ENCODE measurements around the gene CCDC171.
"Not testable (repeated sequence)": the region's sequence is repeated elsewhere in the genome, so short reads cannot be mapped to it uniquely, and the experiment has no call there.

The CCDC171 gene

GRCh38 chr9:15699876-15700559 is 147.2 kb downstream of the CCDC171 start:
- DNase-seq, result not testable (repeated sequence)

DNA sequence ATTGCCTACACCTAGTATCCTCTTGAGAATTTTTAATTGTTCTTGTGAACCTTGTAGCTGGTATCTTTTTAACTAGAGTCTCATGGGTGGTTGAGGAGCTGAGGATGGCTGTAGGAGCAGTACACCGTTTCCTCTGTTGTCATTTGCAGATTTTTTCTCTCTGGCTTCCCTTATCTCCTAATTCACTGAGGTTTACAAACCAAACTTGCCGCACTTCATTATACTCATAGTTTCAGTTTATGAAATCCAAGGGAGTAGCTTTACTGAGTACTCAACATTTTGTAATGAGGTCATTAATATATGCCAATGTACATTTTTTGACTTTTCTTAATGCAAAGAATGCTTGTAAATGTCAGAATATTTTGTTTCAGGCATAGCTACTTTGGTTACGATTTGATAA is 154.2 kb downstream of the CCDC171 start:
- no peak for DNase-seq

DNA sequence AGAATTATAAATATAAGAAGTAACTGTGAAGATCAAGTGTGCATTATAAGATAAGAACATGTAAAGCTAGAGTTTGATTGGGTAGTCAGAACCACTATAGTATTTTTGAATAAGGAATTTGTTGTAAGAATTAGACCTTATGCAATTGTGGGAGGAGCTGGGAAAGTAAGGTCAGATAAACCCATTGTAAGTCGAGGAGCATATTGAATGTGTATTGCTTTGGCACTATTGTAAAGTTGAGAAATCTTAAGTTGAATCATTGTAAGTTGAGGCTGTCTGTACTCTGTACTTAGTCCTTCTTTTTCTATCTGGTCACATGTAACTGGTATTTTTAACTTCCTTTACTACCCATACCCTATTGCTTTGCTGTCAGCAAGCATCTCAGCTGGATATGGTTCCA is 158.7 kb downstream of the CCDC171 start:
- DNase-seq, result no peak

GRCh38 chr9:15711931-15712330 is 159.1 kb downstream of the CCDC171 start:
- no peak for DNase-seq

DNA sequence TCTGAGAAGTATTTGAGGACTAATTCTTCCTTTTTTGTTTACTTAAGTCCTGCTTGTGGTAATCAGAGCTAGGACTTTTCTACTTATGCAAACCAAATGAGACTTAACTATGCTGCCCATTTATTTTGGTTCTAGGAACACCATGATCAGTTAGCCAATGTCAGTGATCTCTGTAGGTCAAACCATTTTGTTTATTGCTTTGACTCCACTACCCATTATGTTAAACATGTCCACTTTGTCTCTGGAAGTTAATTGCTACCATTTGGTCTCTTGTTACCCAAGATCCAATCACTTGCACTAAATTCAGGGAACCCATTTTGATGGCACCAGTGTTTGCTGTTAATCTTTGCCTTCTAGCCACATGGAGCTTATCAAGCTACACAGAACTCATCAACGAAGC is 161.9 kb downstream of the CCDC171 start:
- DNase-seq, result no peak

DNA sequence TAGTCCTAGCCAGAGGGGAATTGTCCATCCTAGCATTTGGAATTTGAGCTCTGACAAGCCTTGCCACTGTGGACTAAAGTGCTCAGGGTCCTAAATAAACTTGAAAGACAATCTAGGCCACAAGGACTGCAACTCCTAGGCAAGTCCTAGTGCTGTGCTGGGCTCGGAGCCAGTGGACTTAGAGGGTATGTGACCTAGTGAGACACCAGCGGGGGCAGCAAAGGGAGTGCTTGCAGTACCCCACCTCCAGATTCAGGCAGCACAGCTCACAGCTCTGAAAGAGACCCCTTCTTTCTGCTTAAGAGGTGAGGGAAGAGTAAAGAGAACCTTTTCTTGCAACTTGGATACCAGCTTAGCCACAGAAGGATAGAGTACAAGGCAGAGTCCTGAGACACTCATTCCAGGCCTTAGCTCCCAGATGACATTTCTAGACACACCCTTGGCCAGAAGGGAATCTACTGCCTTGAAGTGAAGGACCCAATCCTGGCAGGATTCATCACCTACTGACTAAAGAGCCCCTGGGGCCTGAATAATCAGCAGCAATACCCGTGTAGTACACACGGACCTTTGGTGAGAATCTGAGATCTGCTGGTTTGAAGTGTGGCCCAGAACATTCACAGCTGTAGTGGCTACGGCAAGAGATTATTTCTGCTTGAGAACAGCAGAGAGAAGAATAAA is 164.6 kb downstream of the CCDC171 start:
- no peak for DNase-seq

- no peak for DNase-seq
Measured at GRCh38 chr9:15718423-15718822, 165.6 kb downstream of the CCDC171 start.

- no peak for DNase-seq
Measured at GRCh38 chr9:15720861-15721260, 168.0 kb downstream of the CCDC171 start.

DNA sequence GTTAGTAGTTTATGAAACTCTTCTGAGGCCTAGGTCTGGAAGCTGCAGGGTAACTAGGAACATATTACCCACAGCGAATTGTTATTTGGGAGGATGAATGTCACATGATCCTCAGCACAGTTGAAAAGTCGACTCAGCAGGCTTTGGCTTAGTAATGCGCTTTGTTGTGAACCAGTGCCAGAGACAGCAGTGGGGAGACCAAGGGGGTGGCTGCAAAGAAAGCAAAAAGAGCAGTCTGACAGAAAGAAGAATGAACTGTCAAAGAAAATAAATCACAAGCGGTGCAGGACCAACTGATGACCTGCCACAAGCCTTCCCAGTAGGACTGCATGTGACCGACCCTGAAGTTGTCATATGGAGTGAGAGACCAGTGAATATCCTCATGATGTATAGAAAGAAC is 170.0 kb downstream of the CCDC171 start:
- no peak for DNase-seq

DNA sequence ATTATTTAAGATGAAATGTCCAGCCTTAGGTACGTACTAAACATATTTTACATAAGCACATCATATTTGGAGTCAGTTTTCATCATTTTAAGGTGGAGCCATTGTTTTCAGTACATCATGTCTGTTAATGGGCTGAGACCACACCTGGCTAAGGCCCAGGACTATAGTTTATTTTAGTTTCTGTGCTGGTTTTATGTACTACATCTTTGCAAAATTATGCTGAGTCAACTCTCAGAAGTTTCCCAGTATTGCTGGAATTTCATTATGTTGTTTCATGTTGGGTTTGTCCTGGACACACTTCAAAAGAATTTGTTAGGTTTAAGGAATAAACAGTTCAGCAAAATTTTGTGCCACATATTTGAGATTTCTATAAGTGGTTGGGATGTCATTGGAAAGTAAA is 171.2 kb downstream of the CCDC171 start:
- no peak for DNase-seq

- no peak for DNase-seq
Measured at GRCh38 chr9:15724612-15725011, 171.8 kb downstream of the CCDC171 start.

DNA sequence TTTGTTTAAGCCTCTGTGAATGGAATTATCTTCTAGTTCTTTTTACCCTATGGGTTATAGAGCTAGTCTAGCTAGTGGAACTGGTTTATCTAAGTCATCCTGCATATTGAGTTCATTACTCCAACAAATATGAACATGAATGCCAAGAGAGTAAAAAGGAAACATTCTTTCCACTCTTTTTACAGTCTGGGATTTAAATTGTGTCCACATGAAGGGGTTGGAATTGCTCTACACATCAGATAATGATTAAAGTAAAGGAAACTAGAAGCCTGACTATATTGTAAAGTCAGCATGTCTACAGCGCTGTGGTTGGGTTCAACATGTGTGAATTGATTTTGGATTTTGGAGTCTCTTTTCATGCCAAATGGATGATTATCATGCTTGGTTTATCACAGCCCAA is 173.1 kb downstream of the CCDC171 start:
- no peak for DNase-seq

GRCh38 chr9:15729507-15729906 is 176.7 kb downstream of the CCDC171 start:
- no peak for DNase-seq

DNA sequence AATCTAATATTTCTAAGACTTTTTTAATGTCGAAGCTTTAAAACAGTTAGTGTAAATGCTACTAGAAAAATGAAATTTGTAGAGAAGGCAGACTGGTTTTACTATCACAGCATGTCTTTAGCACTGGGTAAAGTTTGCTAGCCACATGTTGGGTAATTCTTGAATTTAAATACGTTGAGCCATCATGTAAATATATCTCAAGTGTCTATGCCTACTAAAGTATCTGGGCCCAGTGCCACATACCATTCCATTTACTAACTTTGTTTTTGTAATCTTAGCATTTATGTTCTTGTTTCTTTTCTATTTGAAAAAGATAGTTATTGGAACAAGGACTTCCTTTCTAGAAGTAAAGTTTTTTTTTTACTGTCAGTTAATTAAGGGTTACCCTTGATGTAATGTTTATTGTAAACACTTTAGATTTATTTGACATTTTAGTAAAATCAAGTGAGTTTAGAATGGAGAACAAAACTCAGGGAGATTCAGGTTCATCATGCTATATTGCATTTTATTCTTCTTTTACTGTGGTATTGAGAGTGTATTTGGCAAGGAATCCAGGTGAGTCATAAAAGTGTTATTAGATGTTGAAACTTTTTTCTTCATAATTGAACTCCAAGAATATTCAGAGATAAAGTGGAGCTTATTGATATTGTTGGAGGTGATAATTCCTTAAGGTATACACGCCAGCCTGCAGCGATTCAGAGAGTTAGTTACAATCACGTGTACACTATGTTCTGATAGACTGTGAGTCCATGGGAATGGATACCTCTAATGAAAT is 182.4 kb downstream of the CCDC171 start:
- DNase-seq, result no peak

GRCh38 chr9:15736569-15736968 is 183.7 kb downstream of the CCDC171 start:
- no peak for DNase-seq

DNA sequence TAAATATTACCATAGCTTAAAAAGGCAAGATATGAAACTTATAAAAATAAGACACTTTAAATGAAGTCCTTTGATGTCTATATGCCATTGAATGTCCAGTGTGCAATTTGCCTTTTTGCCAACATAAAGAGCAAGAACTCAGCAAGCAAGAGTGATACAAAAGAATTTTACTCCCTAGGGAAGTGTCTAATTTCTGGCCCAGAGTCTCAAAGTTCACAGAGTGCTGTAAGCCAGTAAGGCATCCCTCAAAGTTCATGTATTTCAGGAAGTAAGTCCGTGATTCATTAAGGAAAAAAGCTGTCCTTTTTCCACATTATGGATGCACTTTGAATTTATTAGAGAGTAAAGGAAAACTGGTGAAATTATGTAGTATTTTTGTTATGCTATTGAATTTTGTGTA is 185.2 kb downstream of the CCDC171 start:
- DNase-seq, result no peak

GRCh38 chr9:15741015-15741414 is 188.2 kb downstream of the CCDC171 start:
- no peak for DNase-seq

GRCh38 chr9:15743512-15743911 is 190.7 kb downstream of the CCDC171 start:
- DNase-seq, result no peak

DNA sequence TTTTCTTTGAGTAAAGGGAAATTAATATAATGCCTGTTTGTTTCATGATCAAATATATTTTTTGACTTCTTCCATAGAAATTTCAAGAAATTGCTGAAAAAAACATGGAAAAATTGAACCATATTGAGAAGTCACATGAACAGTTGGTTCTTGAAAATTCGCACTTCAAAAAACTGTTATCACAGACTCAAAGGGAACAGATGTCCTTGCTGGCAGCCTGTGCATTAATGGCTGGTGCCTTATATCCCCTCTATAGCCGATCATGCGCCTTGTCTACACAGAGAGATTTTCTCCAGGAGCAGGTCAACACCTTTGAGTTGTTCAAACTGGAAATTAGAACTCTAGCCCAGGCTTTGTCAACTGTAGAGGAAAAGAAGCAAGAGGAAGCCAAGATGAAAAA is 191.4 kb downstream of the CCDC171 start:
- no peak for DNase-seq

DNA sequence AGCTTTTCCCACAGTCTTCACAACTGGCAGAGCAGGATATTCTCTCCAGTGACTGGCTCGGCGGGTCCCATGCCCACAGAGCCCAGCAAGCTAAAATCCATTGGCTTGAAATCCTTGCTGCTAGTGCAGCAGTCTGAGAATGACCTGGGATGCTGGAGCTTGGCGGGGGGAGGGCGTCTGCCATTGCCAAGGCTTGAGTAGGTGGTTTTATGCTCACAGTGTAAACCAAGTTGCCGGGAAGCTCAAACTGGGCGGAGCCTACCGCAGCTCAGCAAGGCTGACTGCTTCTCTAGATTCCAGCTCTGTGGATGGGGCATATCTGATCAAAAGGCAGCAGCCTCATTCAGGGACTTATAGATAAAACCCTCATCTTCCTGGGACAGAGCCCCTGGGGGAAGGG is 194.1 kb downstream of the CCDC171 start:
- DNase-seq, result no peak

- DNase-seq, result no peak
Measured at GRCh38 chr9:15755660-15756059, 202.8 kb downstream of the CCDC171 start.

- DNase-seq, result no peak
Measured at GRCh38 chr9:15761551-15761950, 208.7 kb downstream of the CCDC171 start.

DNA sequence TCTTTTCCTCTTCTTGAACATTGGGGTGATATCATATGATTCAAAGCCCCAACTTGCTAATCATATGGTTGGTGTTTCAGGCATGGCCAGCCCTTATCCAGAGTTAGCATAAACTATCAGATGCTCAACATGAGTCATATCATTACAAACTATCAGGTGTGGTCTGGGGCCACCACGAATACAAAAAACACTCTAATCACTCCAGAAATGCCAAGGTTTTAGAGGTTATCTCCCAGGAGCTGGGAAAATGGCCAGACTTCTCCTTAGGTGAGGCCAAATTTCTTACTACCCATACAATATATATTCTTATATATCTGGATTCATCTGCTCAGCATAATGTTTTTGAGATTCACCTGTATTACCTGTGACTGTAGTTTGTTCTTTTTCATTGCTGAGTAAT is 210.5 kb downstream of the CCDC171 start:
- DNase-seq, result no peak

GRCh38 chr9:15764131-15764530 is 211.3 kb downstream of the CCDC171 start:
- no peak for DNase-seq

All from activated CD4-positive, alpha-beta T cell treated with anti-CD3 and anti-CD28 coated beads for 1 hour (primary cell).